ENCODE results near the gene OR2W1.

The OR2W1 gene

DNA sequence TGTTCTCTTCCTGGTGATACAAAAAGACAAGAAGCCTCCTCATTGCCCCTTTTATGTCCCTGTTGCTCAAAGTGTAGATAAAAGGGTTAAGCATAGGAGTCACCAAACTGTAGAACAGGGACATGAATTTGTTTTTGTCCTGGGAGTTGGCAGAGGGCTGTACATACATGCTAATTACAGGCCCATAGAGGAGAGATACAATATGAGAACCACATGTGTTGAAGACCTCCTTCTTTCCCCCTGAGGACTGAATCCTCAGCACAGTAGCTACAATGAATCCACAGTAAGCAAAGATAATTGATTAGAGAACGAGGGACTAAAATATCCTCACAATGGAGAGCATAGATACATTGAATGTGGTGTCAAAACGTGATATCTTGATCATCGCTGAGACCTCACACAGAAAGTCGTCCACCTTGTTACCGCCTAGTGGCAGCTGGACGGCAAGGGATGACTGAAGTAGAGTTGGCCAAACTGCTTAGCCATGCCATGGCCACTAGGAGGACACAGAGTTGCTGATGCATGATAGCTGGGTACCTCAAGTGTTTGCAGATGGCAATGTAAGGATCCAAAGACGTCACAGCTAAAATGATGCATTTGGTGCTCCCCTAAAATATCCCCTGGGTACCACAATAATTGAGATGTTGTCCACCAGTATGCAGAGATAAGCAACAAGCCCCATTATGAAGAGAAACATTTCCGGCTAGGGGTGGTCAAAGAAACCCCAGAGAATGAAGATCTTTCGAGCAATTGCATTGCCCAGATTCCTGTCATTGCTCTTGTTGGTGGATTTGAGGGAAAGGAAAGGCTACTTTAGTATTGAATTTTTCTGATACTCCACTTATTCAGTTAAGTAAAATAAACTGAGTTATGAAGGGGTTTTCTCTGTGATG, 27.1 kb upstream of the OR2W1 start:
- ChIA-PET CTCF (interaction anchor here (0.6 to 1.5 kb wide), 3 partner anchors 17 to 406 kb away, joined by 4 to 5 read pairs (median 4); no protein-coding TSS in a partner anchor), POLR2A (ENCODE audit: low non-redundant PET) (no interaction called here)
- no peak overlapping the region for H3K27ac ChIP-seq
- TF ChIP-seq, protein P1, sequence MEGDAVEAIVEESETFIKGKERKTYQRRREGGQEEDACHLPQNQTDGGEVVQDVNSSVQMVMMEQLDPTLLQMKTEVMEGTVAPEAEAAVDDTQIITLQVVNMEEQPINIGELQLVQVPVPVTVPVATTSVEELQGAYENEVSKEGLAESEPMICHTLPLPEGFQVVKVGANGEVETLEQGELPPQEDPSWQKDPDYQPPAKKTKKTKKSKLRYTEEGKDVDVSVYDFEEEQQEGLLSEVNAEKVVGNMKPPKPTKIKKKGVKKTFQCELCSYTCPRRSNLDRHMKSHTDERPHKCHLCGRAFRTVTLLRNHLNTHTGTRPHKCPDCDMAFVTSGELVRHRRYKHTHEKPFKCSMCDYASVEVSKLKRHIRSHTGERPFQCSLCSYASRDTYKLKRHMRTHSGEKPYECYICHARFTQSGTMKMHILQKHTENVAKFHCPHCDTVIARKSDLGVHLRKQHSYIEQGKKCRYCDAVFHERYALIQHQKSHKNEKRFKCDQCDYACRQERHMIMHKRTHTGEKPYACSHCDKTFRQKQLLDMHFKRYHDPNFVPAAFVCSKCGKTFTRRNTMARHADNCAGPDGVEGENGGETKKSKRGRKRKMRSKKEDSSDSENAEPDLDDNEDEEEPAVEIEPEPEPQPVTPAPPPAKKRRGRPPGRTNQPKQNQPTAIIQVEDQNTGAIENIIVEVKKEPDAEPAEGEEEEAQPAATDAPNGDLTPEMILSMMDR (conservative IDR thresholded peaks at IDR 0.05; ENCODE audit: low read depth): peak; percentile 24
- peak; percentile 44 for DNase-seq (ENCODE audit: low spot score)

DNA sequence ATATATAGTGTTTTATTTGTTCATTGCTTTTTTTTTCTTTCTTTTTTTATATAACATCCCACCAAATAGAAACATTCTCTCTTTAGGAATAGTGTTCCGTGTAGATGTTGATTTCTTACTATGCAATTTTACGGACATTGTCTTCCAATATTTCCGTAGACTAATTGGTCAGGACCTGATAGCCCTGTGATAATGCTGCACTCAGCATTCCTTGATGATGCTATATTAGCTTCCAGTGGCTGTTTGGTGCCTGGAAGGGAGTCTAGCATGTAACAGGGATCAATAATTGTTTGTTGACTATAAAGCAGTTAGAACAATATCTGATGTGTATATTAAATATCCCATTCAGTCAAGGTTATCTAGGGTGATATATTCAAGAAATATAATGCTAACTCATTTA, 6.7 kb upstream of the OR2W1 start:
- H3K27ac ChIP-seq: no peak overlapping the region
- POLR2A ChIA-PET (ENCODE audit: low non-redundant PET): no interaction called here
- CTCF ChIA-PET: no interaction called here
- no peak for DNase-seq (ENCODE audit: low spot score)
- TF ChIP-seq, protein P1 (conservative IDR thresholded peaks at IDR 0.05; ENCODE audit: low read depth): no peak

DNA sequence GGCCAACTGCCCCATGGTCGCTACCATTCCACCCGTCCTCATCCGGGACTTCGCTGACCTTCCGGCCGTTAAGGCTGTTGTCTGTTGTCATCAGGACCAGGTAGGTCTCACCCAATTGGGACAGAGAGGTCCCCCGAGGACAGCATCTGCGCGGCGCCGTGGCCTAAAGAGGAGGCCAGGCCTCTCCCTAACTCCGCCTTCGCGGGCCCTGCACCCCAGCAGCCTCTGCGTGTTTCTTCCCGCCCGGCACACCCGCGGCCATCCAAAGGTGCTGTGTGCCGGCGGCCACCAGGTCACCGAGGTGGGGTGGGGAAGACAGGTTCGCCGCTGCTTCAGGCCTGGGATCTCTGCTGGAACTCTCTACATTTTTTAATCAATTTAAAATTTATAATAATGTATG, 9.0 kb downstream of the OR2W1 start:
- H3K27ac ChIP-seq: no peak overlapping the region
- DNase-seq (ENCODE audit: low spot score): no peak
- ChIA-PET CTCF (no interaction called here), POLR2A (ENCODE audit: low non-redundant PET) (no interaction called here)
- TF ChIP-seq, protein P1 (conservative IDR thresholded peaks at IDR 0.05; ENCODE audit: low read depth): no peak

DNA sequence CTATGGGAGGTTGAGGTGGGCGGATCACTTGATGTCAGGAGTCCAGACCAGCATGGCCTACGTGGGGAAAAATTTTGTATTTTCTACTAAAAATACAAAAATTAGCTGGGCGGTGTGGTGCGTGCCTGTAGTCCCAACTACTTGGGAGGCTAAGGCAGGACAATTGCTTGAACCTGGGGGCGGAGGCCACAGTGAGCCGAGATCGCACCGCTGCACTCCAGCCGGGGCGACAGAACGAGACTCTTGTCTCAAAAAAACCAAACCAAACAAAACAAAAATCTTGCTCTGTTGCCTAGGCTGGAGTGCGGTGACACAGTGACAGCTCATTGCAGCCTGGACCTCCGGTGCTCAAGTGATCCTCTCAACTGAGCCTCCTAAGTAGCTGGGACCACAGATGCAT, 16.2 kb downstream of the OR2W1 start:
- ChIA-PET CTCF (no interaction called here), POLR2A (ENCODE audit: low non-redundant PET) (no interaction called here)
- TF ChIP-seq, protein P1 (conservative IDR thresholded peaks at IDR 0.05; ENCODE audit: low read depth): no peak
- DNase-seq (ENCODE audit: low spot score): no peak
- H3K27ac ChIP-seq: no peak overlapping the region

DNA sequence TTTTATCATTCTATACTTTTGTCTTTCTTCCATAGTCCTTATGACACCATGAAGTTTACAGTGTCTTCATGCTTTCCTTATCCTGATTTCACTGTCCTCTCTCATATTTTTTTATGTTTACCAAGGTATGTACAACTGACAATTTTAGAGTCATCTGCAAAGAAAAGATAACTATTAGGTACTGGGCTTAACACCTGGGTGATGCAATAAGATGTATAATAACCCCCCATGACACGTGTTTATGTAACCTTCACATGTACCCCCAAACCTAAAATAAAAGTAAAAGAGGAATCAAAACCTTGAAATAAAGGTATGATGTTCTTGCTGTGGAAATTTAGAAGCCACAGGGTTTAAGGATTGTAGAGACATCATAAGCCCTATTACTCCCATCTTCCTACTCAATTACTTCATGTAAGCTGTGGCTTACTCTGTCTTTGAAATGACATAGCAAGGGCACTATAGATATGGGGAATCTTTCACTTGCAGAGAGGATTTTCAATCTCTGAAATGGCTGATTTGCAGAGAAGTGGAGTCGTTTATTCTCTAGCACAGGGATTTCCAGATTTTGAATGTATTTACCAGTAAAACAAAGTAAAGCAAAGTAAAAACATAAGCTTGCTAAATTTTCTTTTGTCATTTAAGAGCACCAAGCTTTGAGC, 18.9 kb downstream of the OR2W1 start:
- POLR2A ChIA-PET (ENCODE audit: low non-redundant PET): no interaction called here
- H3K27ac ChIP-seq: no peak overlapping the region
- DNase-seq (ENCODE audit: low spot score): no peak
- TF ChIP-seq, protein P1 (conservative IDR thresholded peaks at IDR 0.05; ENCODE audit: low read depth): no peak
- CTCF ChIA-PET: no interaction called here

DNA sequence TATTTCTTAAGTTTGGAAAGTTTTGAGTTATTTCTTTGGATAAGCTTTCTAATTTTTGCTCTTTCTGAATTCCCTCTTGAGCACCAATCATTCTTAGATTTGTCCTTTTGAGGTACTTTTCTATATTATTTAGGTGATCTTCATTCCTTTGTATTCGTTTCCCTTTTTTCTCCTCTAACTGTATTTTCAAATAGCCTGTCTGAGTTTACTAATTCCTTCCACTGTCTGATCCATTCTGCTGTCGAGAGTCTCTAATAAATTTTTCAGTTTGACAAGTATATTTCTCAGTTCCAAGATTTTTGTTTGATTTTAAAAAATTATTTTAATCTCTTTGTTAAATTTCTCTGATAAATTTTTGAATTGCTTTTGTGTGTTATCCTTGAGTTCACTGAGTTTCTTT, 23.5 kb downstream of the OR2W1 start:
- no peak for DNase-seq (ENCODE audit: low spot score)
- ChIA-PET POLR2A (ENCODE audit: low non-redundant PET) (no interaction called here), CTCF (no interaction called here)
- no peak overlapping the region for H3K27ac ChIP-seq
- TF ChIP-seq, protein P1 (conservative IDR thresholded peaks at IDR 0.05; ENCODE audit: low read depth): no peak

Measured in RWPE1 (cell line).